Stomach (tissue), 4 donors: Measurements from ENCODE around the gene PSD4.

Experiments used
- POLR2AphosphoS5 ChIP-seq, 3 donors: sonication (generic); formaldehyde crosslinking; IDR thresholded peaks; one replicate each; pipeline ENCODE4 v1.6.1; 2016; ENCODE audit warnings: antibody characterized with exemption in 3 of 3
- TF ChIP-seq, protein P1 (sequence below), 7 experiments: fragments of 450-650 bp in 4 of 7; fragments of 200-600 bp in 3 of 7; sonication (generic) in 3 of 7; IDR thresholded peaks; one replicate each; pipeline ENCODE4 v1.5.1; 2016 to 2019; ENCODE audit warnings: antibody characterized with exemption in 7 of 7, control low read depth in 2 of 7, mild to moderate bottlenecking in 1 of 7

DNA sequence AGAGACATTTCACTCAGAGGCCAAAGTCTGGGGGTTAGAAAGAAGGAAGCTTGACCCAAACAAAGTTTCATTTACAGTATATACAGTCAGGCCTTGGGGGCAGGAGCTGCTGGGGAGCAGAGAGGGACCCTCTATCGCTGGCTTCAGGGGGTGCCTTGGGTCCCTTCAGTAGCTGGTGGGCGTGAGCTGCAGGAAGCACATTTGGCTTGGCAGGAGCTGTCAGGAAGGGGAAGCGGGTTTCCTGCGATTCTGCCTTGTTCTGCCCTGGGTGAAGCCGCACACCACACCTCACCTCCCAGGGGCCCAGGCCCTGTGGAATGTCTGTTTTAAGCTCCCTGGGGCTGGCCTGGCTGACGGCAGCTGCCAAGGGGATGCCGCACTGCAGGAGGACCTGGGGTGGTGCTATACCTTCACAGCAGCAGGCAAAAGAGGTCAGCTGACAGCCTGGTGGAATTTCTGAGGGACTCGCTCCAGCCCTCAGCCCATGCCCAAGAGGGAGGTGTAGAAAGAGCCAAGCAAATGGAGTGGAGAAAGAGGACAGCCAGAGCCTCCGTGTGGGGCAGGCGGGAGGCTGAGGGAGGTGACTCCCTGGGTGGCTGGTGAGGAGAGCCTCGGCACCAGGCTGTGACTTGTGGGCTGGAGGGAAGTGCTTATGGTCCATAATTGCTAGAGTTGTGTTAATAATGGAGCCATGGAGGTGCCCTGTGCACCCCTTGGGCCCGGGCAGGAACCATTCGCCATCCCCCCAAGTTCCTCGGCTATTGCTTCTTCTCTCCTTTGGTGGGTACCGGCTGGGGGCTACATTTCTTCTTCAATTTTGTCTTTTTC, 43.9 kb downstream of the PSD4 start:
- TF ChIP-seq, protein P1, sequence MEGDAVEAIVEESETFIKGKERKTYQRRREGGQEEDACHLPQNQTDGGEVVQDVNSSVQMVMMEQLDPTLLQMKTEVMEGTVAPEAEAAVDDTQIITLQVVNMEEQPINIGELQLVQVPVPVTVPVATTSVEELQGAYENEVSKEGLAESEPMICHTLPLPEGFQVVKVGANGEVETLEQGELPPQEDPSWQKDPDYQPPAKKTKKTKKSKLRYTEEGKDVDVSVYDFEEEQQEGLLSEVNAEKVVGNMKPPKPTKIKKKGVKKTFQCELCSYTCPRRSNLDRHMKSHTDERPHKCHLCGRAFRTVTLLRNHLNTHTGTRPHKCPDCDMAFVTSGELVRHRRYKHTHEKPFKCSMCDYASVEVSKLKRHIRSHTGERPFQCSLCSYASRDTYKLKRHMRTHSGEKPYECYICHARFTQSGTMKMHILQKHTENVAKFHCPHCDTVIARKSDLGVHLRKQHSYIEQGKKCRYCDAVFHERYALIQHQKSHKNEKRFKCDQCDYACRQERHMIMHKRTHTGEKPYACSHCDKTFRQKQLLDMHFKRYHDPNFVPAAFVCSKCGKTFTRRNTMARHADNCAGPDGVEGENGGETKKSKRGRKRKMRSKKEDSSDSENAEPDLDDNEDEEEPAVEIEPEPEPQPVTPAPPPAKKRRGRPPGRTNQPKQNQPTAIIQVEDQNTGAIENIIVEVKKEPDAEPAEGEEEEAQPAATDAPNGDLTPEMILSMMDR (IDR thresholded peaks at IDR 0.05), result no peak
- TF ChIP-seq POLR2AphosphoS5 (IDR thresholded peaks at IDR 0.05), result no peak
